NCI-H345 treated with DMSO at 0.1 percent for 48 hours (cell line): ENCODE measurements around the gene KRIT1.
A peak's percentile ranks its signal among the peaks of the same experiment; 100 is the strongest.
"Not testable (repeated sequence)": the region's sequence is repeated elsewhere in the genome, so short reads cannot be mapped to it uniquely, and the experiment has no call there.

Experiments
- DNase-seq: peaks from one replicate; lab custom pipeline; 2025; ENCODE audit not compliant: unreplicated experiment; lab: John Stamatoyannopoulos, UW

The KRIT1 gene

DNA sequence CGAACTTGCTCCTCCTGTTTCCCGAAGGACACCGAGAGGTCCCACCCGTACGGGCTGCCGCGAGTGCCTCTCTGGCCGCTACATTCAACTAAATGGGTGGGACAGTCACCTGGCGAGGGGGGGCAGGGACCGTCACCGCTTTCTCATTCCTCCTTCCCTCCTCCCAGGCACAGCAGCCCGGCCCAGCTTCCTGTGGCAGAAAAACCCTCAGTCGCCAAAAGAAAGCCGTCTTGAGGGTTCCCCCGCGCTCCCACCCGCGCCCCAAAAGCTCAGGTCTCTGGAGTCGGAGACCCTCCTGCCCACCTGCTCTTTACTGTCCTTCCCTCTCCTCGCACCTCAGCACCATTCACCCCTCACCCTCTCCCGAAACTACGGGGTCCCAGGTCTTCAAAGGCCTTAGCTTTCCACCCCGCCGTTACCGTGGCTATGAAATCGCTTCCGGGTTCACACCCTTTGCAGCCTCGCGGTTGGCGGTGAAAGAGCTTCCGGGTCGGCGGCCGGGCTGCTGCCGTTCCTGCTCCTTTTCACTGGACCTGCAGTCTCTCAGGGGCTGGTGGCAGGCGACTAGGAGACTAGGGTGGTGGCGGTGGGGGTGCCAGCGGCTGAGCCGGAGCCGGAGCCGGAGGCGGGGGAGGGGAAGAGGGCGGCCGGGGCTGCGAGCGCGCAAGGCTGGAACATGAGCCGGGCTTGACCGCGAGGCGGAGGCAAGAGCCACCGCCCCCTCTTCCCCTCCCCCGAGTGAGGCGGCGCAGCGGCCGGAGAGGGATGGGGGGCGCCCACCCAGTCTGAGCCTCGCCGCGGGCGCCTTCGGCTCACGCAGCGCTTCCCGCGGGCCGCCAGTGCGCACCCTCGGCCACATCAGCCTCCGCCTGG is at the start of gene KRIT1, which contains the start of gene ANKIB1:
KRIT1 (minus strand) TSS at position 428 of the 873 bp plus-strand sequence. CDS start 3,779 bp downstream, outside the sequence.
ANKIB1 (plus strand) TSS at position 488 of the 873 bp plus-strand sequence. CDS start 49,005 bp downstream, outside the sequence.
- peak; percentile 85 for DNase-seq

DNA sequence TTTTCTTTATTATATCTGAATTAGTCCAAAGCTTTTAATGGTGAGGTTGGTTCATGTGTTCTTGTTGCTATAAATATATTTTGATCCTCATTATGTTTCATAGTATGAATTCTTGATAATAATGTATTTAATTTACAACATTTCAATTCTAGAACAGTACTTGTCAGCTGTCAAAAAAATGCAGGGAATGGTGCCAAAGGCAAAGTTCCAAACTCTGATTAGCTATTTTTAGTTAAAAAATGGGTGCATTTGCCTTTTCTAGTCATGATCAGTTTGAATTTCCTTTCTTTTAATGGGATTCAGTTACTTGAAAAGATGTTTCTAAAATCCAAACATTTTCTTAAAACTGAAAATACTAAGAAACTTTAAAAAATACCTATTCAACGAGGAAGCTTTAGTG is 49.7 kb upstream of the KRIT1 start:
- DNase-seq, result no peak

DNA sequence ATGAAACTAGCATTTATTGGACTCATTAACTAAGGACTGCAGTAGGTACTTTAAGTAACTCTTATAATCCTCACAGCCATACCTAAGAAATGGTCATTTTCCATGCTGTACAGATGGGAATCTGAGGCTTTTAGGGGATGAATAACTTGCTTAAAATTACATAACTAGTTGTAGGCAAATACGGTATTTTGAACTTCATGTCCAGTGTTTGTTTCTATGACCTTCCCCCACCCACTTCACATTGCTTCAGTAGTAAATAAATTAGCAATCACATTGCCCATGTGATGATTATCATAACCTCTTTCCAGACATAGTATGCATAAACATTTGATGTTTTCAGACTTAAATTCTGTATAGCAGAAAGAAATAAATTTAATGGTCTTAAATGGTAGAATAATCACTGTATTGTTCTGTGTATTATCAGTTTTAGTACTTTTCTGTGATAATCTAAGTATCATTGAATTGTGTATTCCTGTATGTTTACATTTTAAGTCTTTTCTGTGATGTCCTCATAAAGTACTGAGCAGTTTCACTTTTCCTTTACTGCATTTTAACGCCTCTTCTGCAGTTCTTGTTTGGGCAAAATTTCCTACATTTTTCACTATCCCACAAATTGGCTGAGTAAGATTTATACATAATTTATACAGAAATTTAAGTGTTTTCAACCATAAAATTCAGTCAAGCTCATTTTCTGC is 48.3 kb upstream of the KRIT1 start:
- DNase-seq, result no peak

DNA sequence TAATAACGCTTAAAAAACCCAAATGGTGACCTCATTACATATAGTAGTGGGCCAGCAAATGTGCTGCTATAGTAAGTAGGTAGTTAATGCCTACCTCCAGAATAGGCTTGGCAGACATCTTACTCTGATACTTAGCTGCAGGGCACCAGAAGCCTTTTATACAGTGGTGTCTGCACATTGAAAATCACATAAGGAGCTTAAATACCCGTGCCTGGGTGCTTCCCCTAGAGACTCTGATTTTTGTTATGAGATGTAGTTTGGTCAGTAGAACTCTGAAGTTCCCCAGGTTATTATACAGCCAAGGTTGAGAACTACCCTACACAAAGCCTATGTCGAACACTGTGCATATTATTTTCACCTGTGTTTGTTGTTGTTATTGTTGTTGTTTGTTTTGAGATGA is 47.3 kb upstream of the KRIT1 start:
- no peak for DNase-seq

DNA sequence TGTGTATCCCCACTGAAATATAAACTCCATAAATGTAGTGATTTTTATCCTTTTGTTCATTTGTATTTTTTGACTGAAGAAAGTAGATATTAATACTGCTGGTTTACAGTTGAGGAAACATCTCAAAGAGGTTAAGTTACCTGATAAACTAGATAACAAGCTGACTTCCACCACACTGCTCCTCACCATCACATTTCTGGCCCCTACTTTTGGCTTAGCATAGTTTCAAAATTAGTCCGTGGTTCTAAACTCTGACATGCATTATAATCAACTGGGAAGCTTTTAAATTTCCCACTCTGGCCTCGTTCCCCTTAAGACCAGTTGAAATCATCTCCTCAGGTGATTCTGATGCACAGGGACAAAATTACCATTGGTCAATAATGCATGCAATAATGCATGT is 43.6 kb upstream of the KRIT1 start:
- DNase-seq, result no peak

DNA sequence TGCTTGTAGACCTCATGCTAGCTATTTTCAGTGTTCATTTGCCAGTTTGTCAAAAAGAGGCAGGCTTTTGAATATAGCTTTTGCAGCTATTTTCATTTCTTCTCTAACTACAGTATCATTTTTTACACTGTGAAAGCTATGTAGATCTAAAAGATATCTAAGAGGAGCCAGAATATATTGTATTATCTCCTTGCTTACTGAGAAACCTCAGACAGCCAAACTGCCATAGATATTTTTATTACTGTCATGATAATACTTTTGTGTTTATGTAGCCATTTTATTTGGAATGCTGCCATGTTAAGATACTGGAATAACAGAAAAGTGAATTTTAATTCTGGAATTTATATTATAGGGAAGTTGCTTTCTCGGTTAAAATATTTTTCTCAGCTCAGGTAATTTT is 37.2 kb upstream of the KRIT1 start:
- no peak for DNase-seq

DNA sequence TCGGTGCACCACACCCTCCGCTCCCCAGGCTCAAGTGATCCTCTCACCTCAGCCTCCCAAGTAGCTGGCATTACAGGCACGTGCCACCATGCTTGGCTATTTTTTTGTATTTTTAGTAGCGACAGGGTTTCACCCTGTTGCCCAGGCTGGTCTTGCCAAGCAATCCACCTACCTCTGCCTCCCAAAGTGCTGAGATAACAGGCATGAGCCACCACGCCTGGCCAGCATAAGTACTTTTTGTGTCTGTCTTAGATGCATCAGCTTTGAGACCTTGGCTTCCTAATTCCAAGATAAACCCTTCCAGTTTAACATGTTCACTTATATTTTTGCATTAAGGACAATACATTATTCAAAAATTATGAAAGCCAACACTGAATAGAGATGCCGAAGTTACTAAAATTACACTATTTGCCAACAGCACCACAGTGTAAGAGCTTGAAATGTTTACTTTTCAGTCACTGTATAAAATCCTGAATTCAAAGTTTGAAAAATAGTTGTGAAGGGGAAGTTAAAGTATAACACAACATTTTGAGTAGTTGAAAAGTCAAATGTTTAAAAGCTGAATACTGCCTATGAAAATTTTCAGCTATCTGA is 36.6 kb upstream of the KRIT1 start:
- no peak for DNase-seq

DNA sequence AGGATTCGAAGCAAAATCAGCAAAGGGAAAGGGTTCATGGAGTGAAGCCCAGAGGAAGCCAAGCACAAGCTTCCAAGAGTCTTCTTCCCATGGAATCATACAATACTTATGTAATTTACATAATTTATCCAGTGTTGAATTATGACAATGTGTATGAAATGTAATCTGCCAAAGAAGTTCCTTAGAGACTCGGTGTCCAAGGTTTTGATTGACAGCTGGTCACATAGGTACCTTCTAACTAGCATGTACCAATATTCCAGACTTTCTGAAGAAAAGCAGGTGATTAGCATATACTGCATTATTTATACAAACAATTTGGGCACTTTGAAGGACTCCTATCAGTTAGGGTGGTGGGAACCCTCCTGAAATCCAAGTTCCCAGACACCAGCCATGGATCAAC is 35.3 kb upstream of the KRIT1 start:
- no peak for DNase-seq

DNA sequence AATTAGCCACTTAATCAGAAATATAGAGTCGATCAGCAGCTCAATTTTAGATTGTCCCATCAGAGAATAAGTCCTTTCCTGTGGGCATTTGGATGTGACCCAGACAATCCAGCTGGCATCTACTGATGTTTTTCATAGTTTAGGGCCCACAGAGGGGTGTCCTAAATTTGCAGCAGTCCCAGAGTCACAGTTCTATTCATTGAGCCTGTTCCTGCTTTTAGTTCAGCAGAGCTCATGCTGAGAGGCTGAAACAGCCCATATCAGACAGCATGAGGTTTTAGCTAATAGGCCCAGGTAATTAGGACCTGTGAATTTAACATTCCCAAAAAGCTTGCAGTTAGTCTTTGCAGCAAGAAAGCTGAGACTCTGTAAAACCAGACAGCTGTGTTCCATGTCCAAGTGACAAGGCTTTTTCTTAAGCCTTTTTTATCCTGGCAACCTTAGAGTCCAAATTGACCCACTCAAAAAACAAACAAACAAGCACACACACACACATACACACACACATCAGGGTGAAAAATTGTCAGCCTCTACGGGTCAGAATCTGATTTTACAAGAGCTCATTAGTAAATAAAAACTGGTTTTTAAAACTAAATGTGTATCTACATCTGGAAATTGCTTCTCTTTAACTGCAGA is 33.8 kb upstream of the KRIT1 start:
- DNase-seq, result no peak

DNA sequence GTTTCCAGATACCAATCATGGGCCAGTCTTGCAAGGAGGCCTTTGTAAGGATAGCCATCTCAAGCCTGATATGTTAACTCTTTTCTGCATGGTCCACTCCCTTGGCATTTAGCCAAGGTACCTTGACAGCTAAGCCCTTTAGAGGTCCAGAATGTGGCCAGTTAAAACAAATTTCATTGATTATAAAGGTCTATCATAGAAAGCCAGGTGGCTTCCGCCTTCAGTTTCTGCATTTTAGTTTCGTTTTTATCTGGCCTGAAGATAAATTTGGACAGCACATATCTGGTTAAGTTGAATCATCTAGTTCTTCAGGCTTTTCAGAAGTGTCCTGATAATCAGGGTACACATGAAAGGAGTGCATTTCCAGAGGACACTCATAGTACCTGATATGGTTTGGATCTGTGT is 30.7 kb upstream of the KRIT1 start:
- no peak for DNase-seq

DNA sequence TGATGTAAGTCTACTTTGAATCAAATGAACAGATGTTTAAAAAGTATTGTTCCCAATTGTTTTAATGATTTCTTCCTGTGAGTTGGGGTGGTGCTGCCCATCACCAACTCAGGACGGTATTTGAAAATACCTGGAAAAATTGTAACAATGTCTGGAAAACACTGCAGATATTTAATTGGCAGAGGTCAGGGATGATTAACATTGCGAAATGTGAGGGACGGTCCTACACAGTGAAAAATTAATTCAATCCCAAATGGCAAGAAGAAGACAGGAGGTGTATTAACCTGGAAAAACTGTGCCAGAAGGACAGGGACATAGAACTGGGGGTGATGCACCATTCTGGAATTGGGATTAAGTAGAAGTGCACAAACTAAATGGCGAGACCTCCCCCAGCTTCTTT is 29.6 kb upstream of the KRIT1 start:
- DNase-seq, result no peak

DNA sequence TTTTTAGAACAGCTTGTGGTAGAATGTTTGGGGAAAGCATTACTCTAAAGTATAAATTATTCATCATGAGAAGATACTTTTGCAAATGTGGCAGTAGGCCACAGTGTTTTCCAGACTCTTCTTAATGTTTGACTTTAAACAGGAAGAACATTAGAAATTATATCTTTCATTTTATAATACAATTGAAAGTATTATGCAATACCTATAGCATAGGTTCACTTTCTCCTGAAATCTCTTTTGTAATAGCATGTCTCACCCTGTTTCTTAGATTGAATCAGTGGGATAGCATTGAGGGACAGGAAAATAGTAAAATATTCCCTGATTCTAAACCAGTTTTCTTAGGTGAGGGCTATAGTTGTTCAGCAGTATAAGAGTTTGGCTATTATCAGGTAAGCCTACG is 23.2 kb upstream of the KRIT1 start:
- no peak for DNase-seq

DNA sequence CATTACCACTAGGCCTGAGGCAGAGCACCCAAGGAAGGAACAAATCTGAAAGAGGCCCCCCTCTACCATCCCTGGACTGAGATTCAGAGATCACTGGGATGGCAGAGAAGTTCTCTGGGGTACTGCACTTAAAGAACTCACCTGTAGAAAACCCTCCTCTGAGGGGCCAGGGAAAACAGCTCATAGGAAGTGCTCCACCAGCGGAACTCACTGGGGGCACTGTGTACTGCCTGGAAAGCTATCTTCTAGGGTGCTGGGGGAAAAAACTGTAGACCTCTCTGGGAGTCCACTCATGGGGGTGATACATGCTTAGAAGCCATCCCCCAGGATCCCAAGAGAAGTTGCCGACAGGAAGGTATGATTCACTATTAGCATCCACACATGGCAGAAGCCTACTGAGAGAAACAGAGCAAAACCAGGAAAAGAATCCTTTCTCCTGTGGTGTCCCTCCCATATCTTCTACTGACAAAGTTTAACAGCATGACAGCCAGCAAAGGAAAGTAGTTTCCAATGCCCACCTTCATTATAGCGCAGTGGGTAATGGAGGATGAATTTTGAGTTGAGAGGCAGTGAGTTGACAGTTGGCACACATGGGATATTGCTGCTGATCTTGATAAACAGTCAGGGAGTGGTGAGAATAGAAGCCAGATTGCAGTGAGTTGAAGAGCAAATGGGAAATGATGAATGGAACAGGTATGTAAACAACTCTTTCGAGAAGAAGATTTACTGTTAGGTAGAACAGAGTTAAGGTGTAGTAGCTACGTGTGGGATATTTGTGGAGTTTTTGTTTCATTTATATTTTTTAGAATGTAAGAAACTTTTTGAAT is 20.9 kb upstream of the KRIT1 start:
- DNase-seq, result no peak

DNA sequence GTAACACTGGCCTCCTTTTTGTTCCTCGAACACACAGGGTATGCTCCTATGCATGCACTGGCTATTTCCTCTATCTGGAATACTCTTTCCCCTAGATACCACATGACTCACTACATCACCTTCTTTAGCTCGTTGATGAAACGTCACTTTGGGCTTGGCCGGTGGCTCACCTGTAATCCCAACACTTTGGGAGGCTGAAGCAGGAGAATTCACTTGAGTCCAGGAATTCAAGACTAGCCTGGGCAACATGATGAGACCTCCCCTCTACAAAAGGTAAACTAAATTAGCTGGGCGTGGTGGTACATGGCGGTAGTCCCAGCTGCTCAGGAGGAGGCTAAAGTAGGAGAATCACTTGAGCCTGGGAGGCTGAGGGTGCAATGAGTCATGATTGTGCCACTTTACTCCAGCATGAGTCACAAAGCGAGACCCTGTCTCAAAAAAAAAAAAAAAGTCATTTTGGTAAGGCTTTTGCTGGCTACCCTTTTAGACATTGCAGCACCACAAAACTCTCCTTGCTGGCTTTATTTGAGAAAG is 14.6 kb upstream of the KRIT1 start:
- DNase-seq, result no peak

DNA sequence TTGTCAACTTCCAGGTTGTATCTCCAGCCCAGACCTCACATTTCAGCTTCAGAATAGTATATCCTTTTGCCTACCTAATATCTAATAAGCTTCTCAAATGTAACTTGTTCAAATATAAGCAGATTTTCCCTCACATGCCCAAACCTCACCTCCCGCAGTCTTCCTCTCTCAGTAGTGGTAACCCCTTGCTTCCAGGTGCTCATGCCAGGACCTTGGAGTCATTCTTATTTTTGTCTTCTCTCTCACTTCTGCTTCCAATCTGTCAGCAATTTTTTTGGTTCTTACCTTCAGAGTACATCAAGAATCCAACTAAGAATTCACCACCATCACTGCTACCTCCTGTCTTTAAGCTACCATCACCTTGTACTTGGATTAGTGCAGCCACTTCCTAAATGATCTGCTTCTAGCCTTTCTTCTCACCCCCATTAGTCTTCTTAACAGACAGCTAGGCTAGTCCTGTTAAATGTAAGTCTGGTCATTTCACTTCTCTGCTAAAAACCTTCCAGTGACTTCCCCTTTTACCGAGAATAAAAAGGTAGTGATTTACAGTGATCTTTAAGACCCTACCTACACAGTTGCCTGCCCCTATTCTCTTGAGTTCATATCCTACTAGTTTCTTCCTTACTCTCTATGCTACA is 14.0 kb upstream of the KRIT1 start:
- no peak for DNase-seq

DNA sequence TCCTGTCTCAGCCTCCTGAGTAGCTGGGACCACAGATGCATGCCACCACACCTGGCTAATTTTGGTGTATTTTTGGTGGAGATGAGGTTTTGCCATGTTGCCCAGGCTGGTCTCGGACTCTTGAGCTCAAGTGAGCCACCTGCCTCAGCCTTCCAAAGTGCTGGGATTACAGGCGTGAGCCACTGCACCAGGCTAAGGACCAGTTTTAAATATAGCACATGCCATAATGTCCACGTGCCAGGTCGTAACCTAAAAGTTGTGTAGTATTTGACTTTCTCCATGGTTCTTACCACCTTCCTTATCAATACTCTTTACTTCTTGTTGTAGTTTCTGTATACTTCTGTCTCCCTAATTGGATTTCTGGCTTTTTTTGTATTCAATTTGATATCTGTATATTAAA is 13.3 kb upstream of the KRIT1 start:
- DNase-seq, result no peak

DNA sequence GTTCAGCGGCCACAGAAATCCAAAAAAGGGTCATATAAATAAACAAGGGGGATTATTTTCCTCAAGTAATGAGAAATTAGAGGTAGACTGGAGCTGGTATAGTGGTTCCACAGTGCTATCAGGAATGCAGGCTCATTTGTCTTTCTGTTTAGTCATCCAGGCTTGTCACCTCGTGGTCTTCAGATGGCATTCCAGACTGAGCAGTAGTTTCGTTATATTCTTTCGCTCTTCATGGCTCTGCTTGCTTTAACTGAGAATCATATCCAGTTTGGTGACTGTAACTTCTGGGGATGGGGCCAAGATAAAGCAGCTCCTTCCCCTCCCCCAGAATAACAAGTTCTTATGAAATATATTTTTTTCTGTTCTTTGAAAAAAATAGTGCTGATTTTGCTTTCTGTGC is 9.6 kb upstream of the KRIT1 start:
- DNase-seq, result no peak

DNA sequence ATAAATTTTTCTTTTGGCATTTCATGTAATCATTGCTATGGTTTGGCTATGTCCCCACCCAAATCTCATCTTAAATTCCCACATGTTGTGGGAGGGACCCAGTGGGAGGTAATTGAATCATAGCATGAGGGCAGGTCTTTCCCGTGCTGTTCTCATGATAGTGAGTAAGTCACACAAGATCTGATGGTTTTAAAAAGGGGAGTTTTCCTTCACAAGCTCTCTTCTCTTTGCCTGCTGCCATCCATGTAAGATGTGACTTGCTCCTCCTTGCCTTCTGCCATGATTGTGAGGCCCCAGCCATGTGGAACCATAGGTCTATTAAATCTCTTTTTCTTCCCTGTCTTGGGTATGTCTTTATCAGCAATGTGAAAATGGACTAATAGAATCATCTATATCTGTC is 9.1 kb upstream of the KRIT1 start:
- DNase-seq, result not testable (repeated sequence)

DNA sequence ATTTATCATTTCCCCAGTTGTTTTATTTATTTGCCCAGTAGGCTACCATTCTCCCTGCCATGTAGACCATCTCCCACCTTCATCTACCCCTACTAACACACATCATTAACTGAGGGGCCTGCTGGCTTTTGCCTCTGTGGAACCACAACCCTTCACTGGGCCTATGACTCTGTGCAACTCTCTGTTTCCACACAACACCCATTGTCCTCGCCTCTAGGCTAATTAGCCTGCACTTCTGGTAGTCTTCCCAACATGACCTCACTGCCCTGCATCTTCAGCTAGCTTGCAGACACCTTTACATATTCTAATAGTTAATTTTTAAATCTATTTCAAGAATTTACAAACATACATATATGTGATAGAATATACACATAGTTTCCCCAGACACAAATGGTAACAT is 7.5 kb upstream of the KRIT1 start:
- no peak for DNase-seq

DNA sequence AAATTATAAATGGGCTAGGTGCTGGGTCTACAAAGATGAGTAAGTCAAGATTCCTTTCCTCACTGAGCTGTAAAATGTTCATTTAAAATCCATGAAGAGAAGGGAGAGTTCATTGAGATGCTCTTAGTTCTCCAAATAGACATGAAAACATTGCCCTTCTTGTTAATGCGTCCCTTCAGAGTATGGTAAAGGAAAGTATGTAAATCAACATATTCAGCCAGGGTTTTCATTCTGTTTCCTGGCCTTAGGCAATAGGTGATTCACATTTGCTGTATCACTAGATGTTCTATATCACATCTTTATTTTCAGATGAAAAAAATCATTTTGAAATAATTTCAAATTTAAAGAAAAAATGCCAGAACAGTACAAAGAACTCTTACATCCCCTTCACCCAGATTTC is 5.5 kb upstream of the KRIT1 start:
- DNase-seq, result no peak
